DMS 273 treated with DMSO at 0.1 percent for 48 hours (cell line): ENCODE results near the gene EPB41L3.
"Not testable (repeated sequence)": the region's sequence is repeated elsewhere in the genome, so short reads cannot be mapped to it uniquely, and the experiment has no call there.

ENCODE experiments used
- DNase-seq: peaks from one replicate; lab custom pipeline; 2025; lab: John Stamatoyannopoulos, UW

EPB41L3 gene

DNA sequence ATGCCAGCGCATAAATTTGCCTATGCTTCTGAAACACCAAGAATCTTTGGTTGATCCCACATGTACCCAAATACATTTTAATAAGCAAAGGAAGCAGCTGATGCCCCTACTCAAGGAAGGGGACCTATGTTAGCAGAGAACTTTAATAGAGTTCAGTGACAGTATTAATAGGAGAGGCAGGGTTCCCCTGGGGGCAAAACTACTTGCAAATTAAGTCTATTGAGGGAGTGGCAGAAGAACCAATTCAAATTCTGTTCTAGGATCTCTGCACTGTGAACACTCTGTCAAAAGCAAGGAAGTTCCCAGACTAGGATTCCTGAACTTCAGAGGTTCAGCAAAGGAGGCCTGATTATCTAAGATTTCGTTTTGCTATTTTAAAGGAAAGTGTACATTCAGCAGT, 47.5 kb downstream of the EPB41L3 start:
- no peak for DNase-seq

DNA sequence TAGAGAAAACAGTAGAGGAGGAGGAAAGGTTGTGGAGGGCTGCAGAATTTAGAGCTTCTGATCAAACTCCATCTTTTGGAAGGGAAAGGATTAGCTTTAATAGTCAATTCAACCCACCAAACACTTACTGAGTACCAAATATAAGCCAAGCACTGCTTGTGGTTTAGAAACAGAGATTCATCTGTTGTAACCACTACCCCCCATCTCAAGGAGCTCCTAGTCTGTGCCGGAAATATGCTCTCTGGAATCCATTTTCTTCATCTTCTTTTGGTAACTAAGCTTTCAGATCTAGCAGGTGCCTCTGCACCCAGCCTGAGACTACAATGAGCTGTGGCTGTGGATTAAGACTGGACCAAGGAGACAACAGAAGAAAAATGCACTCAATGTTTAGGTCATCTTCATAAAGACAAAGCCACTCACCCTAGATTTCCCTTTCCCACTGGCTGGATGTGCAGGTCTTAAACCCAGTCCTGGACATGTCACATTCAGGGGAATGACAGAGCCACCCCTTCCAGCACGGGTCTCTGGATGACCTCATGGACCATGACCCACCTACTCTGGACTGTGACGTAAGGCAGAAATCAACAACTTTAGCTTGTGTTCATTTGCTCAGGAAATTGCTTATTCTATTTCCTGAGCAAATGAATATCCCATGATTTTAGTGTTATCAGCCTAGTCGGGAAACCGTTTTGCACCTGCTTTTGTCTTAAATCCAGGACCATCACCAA, 52.9 kb downstream of the EPB41L3 start:
- no peak for DNase-seq

DNA sequence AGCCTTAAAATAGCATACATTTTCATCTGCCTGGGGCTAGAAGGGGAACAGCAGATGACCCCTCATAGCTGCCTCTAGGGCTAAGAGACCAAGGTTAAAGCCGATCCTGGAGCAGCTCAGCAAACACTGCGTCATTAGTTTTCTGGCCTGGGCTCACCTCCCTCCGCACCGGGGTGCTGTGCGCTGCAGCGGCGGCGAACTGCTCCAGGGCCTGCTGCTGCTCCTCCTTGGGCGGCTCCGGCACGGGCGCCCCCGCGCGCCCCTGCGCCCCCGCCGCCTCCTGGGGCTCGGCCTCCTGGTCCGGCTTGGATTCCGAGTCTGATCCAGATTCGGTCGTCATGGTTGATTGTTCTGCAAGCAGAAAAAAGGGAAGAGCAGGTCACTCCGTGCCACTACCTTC, 55.0 kb downstream of the EPB41L3 start:
- DNase-seq = no peak

DNA sequence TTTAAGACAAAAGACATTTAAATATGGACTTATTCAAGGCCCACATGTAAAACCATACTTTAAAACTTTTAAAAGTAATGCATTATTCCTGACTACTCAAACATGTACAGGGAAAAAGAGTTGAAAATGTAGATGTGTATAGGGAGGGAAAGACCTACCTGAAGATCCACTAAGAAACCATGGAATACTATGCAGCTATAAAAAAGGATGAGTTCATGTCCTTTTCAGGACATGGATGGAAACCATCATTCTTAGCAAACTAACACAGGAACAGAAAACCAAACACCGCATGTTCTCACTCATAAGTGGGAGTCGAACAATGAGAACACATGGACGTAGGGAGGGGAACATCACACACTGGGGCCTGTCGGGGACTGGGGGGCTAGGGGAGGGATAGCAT, 55.8 kb downstream of the EPB41L3 start:
- DNase-seq = not testable (repeated sequence)

DNA sequence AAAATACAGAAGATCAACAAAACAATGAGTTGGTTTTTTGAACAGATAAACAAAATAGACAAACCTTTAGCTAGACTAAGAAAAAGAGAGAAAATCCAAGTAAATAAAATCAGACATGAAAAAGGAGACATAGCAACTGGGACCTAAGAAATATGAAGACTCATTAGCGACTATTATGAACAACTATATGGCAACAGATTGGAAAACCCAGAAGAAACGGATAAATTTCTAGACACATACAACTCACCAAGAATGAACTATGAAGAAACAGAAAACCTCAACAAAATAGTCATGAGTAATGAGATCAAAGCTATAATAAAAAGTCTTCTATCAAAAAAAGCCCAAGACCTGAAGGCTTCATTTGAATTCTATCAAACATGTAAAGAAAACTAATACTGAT, 59.3 kb downstream of the EPB41L3 start:
- no peak for DNase-seq

DNA sequence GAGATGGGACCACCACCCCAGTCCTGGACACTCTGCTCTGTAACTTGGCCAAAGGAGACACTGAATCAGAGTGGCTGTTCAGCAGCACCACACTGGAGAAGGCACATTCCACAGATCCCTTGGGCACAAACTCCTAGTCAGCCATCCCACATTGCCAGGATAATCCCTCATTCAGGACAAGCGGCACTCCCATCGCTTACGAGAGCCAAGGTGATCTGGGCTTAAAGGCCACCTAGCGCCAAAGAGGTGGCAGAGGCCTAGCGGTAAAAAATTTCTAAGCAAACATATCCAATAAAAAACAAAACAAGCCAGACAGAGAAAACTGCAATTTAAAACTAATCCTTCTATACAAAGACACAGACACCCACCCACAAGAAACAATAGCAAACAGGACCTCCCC, 62.2 kb downstream of the EPB41L3 start:
- no peak for DNase-seq

DNA sequence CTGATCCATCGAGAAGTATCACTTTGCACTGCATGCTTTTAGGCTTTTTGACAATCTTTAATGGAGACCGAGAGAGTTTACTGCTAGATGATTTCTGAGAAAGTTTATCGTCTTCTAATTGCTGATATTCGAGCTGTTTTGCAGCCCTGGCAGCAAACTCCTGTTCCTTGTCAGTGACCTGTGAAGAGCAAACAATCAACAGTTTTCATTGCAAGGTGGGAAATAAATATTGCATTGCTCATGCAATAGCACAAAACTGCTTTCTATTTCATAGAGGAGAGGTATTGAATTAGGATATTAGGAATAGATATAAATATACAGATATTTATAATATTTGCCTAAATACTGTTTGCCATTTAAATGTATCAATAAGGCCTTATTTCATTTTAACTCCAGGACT, 65.5 kb downstream of the EPB41L3 start:
- DNase-seq = no peak

DNA sequence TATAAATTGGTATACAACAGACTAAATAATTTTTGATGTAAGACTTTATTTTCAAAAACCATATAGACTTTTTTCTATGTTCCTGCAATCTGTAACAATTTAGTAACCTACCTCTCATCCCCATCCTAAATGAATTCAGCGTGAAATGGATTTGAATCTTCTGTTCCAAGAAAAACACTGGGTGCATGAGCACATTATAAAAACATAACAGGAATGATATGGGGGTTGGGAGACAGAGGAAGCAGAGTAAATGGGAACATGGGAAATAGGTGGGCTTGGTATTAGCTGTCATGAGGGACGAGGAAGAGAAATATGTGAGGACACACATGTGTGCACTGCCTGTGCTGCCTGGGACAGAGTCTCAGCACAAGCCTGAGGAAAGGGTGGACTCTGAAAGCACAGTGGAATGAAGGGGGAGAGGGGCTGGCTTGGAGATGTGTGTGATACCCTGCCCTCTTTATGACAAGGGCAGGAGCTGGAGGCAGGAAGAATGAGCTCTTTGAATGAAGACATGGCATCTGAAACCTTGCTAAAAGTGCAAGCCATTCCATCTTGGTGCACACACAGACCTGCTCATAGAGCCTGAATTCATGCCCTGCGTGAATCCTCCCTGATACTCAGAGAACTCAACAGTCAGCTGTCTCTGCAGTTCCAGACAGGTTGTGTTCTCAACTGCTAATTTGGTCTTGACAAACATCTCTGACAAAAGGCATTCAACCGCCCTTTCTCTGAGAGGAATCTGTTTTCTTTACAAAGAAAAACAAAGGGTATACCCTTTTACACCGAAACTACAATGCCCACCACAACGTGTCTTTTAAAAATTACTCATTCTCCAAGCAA, 66.6 kb downstream of the EPB41L3 start:
- no peak for DNase-seq

DNA sequence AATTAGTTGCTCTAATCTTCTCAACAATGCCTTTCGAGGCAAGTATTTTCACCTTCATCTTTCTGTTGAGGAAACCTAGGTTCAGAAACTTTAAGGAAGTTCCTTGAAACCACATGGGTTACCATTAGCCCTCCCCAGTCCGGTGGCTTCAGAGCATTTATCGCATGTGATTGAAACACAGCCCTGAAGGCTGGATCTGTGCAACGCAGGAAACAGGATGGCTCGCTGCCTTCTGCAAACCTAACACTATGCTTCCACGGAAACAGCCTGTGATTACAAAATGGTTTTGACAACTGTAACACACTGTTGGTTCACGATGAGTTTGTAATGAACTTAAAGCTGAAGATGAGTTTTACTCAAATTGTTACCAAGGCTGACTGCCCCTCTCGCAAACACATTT, 68.5 kb downstream of the EPB41L3 start:
- DNase-seq = no peak

DNA sequence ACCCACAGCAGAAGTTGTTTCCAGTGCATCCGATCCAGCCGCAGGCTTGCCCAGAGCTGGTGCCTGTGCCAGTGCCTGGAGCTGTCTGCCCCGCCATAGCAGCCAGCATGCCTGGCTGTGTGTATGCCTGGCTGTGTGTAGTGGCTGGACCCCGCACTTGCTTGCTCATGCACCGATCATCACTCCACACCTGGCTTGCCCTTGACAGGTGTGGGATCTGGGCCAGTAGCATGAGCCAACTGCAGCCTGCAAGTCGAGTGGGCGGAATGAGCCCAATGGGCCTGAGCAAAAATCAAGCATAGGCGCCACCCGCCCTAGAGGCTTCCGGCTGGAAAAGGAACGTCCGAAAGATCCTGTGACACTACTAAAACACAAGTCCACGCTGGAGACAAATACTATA, 74.5 kb downstream of the EPB41L3 start:
- no peak for DNase-seq

DNA sequence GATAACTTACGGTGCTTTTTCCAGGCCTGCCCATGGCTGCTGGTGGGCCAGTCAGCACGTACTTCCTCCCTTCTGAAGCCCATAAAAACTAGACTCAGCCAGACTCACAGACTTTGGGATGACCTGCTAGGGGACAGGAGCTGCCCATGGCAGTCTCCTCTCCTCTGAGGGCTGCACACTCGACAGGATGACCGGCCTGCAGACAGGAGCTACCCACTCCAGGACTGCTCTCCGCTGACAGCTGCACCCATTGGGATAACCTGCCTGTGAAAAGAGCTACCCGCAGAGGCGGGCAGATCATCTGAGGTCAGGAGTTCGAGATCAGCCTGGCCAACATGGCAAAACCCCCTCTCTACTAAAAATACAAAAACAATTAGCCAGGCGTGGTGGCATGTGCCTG, 75.4 kb downstream of the EPB41L3 start:
- DNase-seq = no peak

DNA sequence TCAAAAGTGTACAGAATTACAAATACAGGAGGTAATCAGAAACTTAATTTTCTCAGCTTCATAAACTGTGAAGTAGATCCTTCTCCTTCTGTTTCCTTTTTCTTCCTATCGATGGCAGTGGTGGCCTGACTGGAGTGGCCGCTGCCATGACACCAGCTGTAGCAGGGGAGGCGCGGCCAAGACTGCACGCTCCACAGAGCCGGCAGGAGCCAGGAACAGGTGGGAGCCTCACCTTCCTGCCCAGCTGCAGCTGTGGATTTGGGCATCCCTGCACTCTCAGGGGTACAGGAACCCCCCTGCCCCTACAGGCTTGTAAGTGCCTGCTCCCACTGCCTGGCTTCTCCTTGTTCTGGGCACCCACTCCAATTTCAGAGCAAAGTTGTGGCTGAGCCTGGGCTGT, 76.1 kb downstream of the EPB41L3 start:
- DNase-seq = no peak

DNA sequence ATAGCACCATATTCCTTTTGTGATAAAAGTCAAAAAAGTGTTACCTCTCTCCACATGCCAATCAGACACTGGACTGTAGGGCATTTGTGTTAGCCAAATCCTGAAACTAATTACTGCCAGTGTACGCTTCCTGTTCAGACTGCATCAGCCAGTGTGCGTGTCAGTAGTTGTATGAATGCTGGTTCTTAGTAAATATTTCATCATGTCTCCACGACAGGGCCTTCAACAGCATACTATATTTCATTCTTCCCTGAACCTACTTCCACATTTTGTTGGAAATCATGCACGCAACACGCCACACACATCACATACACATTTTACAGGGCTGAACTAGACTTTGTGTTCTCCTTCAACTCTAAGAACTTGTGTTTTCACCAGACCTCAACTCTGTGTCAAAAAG, 77.5 kb downstream of the EPB41L3 start:
- DNase-seq = no peak

DNA sequence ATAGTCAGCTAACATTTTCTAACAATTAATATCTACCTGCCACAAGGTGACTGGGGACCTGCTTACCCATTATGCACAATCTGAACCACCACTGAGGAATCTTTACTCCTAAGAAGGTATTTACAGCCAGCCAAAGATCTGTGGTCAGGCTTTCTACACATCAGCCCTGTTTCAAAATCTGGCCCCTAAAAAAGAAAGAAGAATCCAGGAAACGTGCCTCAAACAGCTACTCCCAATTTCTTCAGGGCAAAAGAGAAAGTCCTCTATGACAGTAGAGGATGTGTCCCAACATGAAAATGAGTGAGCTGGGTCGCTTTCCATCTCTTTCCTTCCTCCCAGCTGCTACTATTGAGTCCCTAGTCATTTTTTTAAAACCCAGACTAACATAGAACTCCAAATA, 79.5 kb downstream of the EPB41L3 start:
- DNase-seq = no peak

DNA sequence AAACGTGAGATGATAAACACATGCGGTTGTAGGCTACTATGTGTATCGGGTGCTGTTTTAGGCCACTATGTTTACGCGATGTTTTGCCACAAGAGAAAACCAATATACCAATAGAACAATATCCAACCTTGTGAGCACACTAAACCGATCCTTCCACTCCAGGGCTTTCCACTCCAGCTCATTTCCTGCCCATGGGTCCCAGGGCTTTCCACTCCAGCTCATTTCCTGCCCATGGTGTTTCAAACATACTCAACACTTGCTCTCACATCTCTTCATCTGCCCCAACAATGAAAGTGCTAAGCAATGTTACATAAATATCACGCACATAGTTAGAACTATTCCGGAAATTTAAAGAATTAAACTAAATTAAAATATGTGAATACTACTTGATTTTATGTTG, 80.0 kb downstream of the EPB41L3 start:
- DNase-seq = no peak

DNA sequence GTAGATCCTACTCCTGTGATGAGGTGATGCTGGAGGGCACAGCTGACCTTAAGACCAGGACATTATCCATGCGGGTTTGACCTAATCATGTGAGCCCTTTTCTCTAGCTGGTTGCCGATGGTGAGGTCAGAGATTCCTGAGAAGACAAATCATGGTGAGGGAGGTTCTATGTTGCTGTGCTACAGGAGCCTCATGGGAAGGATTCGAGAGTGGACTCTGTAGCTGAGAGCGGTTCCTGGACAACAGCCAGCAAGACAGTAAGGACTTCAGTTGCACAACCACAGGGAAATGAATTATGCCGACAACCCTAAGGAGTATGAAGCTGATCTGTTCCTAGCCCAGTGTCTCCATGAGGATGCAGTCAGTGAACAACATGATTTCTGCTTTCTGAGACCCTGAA, 80.4 kb downstream of the EPB41L3 start:
- no peak for DNase-seq

DNA sequence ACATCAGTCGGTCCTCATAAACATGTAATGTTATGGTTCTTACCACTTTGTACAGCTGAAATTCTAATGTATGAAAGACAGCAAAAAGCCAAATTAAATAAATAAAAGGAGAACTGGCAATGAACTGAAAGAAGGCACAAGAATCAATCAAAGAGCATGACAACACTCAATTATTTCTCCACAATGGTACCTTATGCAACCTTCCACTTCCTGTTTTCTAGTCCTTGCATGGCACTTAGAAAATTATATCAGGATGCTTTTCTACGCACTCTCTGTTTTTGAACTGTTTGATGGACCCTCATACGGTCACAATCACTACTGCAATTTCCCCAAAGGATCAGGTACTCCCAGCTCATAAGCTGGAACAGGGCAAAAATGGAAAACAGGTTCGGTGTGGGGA, 81.6 kb downstream of the EPB41L3 start:
- no peak for DNase-seq

DNA sequence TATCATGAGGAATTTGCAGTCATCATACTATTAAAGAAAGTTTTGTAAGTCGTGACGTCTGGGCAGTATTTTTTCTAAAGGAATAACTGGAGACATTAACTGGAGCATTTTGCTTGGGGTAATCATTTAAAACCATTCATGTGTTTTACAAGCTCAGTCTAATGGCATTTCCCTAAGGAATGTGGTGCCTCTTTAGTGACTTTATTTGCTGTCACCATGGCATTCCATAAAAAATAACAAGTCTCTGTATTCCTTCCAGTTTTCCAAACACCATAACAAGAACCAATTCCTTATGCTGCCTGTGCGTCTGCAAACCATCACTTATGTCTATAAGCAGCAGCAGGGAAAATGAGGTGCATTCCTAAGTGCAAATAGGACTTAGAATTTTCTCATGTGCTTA, 82.8 kb downstream of the EPB41L3 start:
- no peak for DNase-seq

DNA sequence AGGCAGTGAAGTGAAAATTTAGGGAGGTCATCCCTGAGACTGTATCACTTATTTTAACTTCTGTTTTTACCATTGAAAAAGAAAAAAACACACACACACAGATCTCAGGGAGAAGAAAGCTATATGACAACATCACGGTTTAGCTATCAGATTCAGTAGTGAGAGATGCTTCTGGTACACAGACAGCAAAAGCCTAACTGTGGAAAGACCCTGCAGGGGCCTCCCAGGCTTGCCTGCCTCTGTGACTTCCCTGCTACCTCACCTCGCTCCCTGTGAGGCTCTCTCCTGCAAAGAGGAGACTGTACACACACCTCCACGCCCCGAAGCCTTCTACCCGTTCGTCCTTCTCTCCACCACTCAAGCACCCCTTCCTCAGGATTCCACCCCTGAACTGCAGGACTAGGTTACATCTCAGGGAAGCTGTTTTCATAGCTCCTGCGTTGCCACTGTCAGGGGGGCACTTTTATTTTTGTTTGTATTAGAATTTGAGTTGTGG, 86.3 kb downstream of the EPB41L3 start:
- no peak for DNase-seq

DNA sequence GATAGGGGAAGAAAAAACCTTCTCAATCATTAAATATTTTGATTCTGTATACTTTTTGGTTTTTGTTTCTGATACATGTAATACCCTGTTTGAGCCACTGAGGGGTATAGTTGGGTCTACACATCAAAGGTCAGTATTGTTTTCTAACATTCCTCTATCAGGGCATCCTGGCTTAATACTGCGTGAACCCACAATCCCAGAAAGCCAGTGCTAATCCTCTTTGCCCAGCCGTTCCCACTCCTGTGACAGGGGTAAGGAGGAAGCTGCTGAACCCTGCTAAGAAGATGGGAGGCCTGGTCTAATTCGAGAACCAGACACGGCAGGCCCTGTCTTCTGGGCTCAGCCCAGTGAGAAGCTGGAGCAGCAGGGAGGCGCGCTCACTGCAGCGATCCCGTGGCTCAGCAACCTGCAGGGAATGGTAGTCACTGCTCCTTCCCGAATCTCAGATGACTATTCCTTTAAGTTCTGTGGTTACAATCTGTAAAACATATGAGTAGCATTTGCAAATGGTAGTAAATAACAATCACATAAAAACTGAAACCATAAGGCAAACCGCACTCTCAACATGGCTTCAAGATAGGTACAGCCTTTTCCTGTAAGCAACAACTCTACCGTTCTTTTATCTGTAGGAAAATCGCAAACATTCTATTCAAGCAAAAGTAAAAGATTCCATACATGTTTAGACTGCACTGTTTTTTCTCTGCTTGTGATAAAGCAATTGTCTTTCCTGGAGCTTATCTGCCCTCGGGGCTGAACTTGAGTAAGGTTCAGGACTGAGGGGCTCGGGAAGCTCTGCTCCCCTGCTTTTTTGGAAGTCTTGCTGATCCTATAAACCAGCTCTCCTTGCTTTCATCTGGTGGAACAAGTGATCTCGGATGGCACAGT, 87.0 kb downstream of the EPB41L3 start:
- DNase-seq = no peak

DNA sequence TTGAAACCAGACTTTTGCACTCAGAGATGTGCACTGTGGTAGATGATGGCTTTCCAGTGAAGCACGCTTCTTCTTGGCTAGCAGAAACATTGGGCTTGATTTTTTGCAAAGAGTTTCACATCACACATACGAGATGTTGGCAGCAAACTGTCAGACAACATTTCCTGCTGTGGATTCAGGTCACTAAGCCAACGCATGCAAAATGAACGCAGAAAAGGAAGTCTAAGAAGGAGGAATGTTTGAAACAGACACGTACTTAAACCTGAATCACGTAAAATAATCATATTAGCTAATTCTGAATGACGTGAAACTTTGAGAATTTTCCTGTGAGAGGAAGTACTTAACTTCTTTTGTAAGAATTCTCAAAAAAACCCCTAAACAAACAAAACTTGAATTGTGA, 88.1 kb downstream of the EPB41L3 start:
- DNase-seq = no peak

DNA sequence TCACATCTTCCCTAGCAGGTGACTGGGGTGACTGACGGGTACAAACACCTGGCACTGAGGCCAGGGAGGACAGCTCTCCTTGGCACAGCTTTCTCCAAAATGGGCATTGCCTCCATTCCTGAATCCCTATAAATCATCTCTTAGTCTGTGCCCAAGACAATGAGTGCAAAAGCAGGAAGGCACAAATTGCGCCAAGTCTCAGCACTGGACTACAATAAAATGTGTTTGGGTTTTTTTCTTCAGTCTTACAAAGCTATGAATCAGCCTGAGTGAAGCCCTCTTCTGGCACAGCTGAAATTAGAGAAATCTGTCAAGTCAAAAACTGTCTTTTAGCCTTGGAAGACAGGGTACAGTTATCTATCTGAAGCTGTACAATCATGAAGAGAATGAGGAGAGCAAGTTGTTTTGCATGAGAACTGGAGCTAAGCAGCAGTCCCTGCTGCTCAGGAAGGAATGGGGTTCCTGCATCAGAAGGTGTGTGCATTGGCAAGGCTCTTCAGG, 90.8 kb downstream of the EPB41L3 start:
- no peak for DNase-seq
